ENCODE results near the gene SNX8. TPM values are rescaled to one million over a fixed set of nuclear protein-coding genes. Genes with fewer than 3 reads are reported as not detected.
"Not testable (repeated sequence)": the region's sequence is repeated elsewhere in the genome, so short reads cannot be mapped to it uniquely, and the experiment has no call there.

The SNX8 gene
- total RNA-seq, 2 experiments from 2014 or later, result 47.6 to 49.6 TPM

DNA sequence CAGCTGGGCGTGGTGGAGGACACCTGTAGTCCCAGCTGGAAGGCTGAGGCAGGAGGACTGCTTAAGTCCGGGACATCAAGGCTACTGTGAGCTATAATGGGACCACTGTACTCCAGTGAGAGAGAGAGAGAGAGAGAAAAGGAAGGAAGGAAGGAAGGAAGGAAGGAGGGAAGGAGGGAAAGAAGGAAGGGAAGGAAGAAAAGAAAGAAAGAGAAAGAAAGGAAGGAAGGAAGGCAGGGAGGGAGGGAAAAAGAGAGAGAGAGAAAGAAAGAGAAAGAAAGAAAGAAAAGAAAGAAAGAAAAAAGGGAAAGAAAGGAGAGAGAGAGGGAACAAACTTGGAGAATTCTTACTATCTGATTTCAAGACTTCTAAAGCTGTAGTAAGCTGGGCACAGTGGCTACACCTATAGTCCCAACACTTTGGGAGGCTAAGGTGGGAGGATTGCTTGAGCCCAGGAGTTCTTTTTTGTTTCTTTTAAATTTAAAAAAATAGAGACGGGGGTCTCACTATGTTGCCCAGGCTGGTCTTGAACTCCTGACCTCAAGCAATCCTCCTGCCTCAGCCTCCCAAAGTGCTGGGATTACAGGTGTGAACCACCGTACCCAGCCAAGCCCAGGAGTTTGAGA lies 18.5 kb upstream of the SNX8 start:
- CTCF ChIA-PET, POLR2A ChIA-PET: not testable (repeated sequence)

DNA sequence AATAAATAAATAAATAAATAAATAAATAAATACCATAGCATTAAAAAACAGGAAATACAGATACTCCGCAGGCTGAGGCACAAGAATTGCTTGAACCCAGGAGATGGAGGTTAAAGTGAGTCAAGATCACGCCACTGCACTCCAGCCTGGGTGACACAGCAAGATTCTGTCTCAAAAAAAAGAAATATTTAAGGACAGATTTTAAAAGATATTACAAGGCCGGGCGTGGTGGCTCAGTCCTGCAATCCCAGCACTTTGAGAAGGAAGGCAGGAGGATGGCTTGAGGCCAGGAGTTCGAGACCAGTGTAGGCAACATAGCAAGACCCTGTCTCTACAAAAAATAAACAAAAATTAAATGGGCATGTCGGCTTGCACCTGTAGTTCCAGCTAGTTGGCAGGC lies 17.5 kb upstream of the SNX8 start:
- POLR2A ChIA-PET, result no interaction called here
- CTCF ChIA-PET, result no interaction called here

DNA sequence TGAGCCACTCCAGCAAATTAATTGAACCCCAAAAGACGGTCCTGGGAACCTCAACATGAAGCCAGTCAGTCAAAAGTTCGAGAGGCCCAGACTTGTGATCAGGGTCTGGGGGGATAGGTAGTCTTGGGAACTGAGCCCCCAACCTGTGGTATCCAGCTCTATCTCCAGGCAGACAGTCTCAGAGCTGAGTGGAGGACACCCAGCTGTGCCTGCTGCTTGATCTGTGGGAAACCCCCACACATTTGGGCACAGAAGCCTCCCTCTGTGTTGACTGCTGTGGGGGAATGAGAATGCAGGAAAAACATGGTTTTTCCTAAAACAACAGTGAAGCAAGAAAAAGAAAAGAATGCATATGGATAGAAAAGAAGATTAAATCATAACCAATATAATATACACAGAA lies 16.3 kb upstream of the SNX8 start:
- CTCF ChIA-PET, result interaction anchor here (0.6 kb wide), 1 partner anchor 23 kb away, joined by 6 read pairs; no protein-coding TSS in a partner anchor

DNA sequence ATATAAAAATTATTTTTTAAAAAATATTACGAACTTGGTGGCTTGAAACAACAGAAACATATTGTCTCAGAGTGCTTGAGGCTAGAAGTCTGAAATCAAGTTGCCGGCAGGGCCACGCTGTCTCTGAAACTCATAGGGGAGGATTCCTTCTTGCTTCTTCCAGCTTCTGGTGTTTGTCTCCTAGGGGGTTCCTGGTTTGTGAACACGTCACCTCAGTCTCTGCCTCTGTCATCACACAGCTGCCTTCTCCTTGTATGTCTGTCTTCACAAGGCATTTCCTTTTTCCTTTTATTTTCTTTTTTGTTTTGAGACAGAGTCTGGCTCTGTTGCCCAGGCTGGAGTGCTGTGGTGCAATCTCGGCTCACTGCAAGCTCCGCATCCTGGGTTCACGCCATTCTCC lies 12.7 kb upstream of the SNX8 start:
- CTCF ChIA-PET, result interaction anchor here (0.9 kb wide), 1 partner anchor 12 kb away, joined by 3 read pairs; no protein-coding TSS in a partner anchor

More for the DNA sequence above, 16.3 kb upstream of the SNX8 start:
- POLR2A ChIA-PET, result no interaction called here

GRCh38 chr7:2325162-2325561 lies 10.9 kb upstream of the SNX8 start:
- ChIA-PET POLR2A (interaction anchor here (0.6 kb wide), 1 partner anchor 15 kb away, joined by 3 read pairs; no protein-coding TSS in a partner anchor), CTCF (interaction anchor here (0.7 kb wide), 1 partner anchor 23 kb away, joined by 3 read pairs; no protein-coding TSS in a partner anchor)

More for the DNA sequence above, 12.7 kb upstream of the SNX8 start:
- POLR2A ChIA-PET, result no interaction called here

- CTCF ChIA-PET, result no interaction called here
- POLR2A ChIA-PET, result no interaction called here
These were observed 6.8 kb upstream of the SNX8 start for GRCh38 chr7:2321020-2321419.

- ChIA-PET POLR2A (no interaction called here), CTCF (interaction anchor here (0.6 kb wide), 2 partner anchors 9 to 529 kb away, joined by 3 read pairs; no protein-coding TSS in a partner anchor)
These were observed 3.5 kb upstream of the SNX8 start for GRCh38 chr7:2317556-2318293.

GRCh38 chr7:2316578-2316977 lies 2.3 kb upstream of the SNX8 start:
- ChIA-PET CTCF (no interaction called here), POLR2A (no interaction called here)

GRCh38 chr7:2315787-2316186 lies 1.5 kb upstream of the SNX8 start:
- ChIA-PET CTCF (no interaction called here), POLR2A (no interaction called here)

- POLR2A ChIA-PET, CTCF ChIA-PET: not testable (repeated sequence)
These were observed 802 bp upstream of the SNX8 start for GRCh38 chr7:2314956-2315530.

- POLR2A ChIA-PET, result no interaction called here
- CTCF ChIA-PET, result interaction anchor here (0.7 kb wide), 1 partner anchor 65 kb away, joined by 4 read pairs; no protein-coding TSS in a partner anchor
These were observed 612 bp downstream of the SNX8 start for GRCh38 chr7:2313450-2314208.

DNA sequence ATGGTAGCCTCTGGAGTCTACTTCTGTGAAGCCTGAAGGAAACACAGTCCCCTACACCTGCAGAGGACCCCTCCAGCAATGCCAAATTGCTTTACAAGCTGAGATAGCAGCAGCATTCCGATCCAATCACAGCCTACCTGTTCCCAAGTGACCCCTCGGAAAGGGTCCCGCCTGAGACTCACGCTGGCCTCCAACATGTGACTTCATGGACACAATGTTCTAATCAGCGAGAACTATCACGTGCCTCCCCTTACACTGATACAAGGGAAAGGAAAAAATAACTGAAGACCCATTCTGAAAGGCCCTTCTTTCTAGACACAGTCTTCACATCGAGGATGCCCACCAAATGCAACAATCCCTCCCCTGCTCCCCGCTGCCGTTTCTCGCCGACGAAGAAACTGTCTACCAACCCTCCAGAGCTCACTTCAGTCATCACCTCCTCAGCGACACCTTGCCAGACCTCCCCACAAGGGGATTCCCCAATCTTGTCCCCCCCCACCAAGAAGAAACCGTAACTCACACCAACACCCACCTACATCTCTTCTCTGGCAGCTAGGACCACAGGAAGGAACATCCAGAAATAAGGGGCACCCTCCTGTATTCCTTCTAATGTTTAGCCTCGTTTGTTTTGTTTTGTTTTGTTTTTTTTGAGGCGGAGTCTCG lies 1.8 kb downstream of the SNX8 start:
- ChIA-PET CTCF (interaction anchor here (0.6 kb wide), 1 partner anchor 686 kb away, joined by 4 read pairs; no protein-coding TSS in a partner anchor), POLR2A (no interaction called here)

DNA sequence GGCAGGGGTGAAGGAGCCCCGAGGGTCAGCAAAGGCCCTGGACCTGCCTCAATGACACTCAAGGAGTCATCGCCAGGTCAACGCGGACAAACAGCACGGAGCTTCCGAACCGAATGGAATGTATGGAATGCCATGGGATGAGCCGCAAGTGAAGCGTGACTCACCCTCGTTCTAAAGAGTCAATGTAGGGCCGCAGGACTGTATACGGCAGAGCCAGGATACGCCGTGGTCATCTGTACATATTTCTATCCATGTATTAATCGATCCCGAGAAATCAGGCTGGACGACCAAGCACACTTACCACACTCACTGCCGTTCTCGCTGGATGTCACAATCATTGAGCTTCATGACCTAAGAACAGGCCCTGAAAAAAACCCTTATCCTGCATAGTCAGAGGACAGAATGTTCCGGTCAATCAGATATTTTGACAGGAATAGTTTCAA lies 4.3 kb downstream of the SNX8 start:
- CTCF ChIA-PET, result no interaction called here
- POLR2A ChIA-PET, result no interaction called here

- ChIA-PET POLR2A (no interaction called here), CTCF (interaction anchor here (0.7 kb wide), 1 partner anchor 80 kb away, joined by 3 read pairs; no protein-coding TSS in a partner anchor)
These were observed 6.5 kb downstream of the SNX8 start for GRCh38 chr7:2307690-2308107.

DNA sequence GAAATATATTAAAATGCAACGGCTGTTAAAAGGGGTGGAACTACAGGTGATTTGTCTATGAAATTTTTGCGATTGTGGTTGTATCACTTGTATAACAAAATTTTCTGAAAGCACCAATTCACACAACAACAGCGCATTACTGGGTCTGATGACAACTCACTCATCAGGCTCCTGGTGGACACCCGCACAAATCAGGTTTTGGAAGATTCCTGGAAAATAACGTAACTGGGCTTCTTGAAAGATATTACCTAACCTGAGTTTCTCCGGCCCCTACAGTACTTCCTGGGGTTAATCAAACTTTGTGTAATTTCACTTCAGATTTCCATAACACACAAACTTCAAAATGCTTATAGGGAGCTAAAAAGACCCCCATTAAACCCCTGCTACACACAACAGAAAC lies 7.6 kb downstream of the SNX8 start:
- CTCF ChIA-PET, result interaction anchor here (0.7 kb wide), 1 partner anchor 24 kb away, joined by 6 read pairs; no protein-coding TSS in a partner anchor

GRCh38 chr7:2305258-2305657 lies 9.0 kb downstream of the SNX8 start:
- POLR2A ChIA-PET, result not testable (repeated sequence)
- CTCF ChIA-PET, result interaction anchor here (0.6 kb wide), 1 partner anchor 17 kb away, joined by 4 read pairs; no protein-coding TSS in a partner anchor

More for the DNA sequence above, 7.6 kb downstream of the SNX8 start:
- POLR2A ChIA-PET, result no interaction called here

DNA sequence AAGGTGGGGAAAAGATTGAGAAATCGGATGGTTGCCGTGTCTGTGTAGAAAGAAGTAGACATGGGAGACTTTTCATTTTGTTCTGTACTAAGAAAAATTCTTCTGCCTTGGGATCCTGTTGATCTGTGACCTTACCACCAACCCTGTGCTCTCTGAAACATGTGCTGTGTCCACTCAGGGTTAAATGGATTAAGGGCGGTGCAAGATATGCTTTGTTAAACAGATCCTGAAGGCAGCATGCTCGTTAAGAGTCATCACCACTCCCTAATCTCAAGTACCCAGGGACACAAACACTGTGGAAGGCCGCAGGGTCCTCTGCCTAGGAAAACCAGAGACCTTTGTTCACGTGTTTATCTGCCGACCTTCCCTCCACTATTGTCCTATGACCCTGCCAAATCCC lies 10.7 kb downstream of the SNX8 start:
- POLR2A ChIA-PET, result not testable (repeated sequence)
- CTCF ChIA-PET, result interaction anchor here (0.7 kb wide), 1 partner anchor 275 kb away, joined by 3 read pairs; no protein-coding TSS in a partner anchor

DNA sequence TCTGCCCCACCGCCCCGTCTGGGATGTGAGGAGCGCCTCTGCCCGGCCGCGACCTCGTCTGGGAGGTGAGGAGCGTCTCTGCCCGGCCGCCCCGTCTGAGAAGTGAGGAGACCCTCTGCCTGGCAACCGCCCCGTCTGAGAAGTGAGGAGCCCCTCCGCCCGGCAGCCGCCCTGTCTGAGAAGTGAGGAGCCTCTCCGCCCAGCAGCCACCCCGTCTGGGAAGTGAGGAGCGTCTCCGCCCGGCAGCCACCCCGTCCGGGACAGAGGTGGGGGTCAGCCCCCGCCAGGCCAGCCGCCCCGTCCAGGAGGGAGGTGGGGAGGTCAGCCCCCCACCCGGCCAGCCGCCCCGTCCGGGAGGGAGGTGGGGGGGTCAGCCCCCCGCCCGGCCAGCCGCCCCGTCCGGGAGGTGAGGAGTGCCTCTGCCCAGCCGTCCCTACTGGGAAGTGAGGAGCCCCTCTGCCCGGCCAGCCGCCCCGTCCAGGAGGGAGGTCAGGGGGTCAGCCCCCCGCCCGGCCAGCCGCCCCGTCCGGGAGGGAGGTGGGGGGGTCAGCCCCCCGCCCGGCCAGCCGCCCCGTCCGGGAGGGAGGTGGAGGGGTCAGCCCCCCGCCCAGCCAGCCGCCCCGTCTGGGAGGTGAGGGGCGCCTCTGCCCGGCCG lies 11.4 kb downstream of the SNX8 start:
- CTCF ChIA-PET, POLR2A ChIA-PET: not testable (repeated sequence)

DNA sequence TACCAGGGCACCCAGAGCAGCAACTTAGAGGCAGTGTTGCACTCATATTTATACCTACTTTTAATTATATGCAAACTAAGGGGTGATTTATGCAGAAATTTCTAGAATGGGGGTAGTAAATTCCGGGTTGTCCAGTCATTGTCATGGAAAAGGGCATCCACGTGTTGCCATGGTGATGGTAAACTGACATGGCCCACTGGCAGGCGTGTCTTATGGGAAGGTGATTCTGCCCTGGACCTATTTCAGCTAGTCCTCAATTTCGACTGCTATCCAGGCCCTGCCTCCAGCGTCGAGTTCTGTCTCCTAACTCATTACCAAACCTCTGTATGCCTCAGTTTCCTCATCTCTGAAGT lies 12.8 kb downstream of the SNX8 start:
- ChIA-PET CTCF (no interaction called here), POLR2A (no interaction called here)

All from activated CD8-positive, alpha-beta memory T cell treated with anti-CD3 and anti-CD28 coated beads for 36 hours (primary cell).